Liver (tissue), 9 donors: Measurements from ENCODE around the gene CARMIL1. TPM values are rescaled to one million over a fixed set of nuclear protein-coding genes. Genes with fewer than 3 reads are reported as not detected.

Experiments used
- DNase-seq: peaks from one replicate; pipeline ENCODE4 v3.0.0-alpha.2; 2017; ENCODE audit warnings: low spot score
- H3K27ac ChIP-seq, 2 donors: one replicate each; pipeline ENCODE4 v1.7.0; 2013; ENCODE audit warnings: inconsistent platforms in 2 of 2, low read length in 2 of 2, control low read depth in 1 of 2, low read depth in 1 of 2, mild to moderate bottlenecking in 1 of 2
- H3K27me3 ChIP-seq, 4 donors: one replicate each; pipeline versions ENCODE4 v1.6.1 to v1.7.0; 2013; ENCODE audit warnings: low read length in 3 of 4, inconsistent platforms in 1 of 4, mild to moderate bottlenecking in 1 of 4, moderate library complexity in 1 of 4; ENCODE audit not compliant: control insufficient read depth in 4 of 4, insufficient read depth in 4 of 4
- H3K36me3 ChIP-seq, 4 donors: one replicate each; pipeline versions ENCODE4 v1.6.1 to v1.7.0; 2013; ENCODE audit warnings: low read length in 3 of 4, mild to moderate bottlenecking in 3 of 4, low read depth in 1 of 4, moderate library complexity in 1 of 4; ENCODE audit not compliant: control insufficient read depth in 4 of 4, insufficient read depth in 3 of 4
- H3K4me1 ChIP-seq, 4 donors: one replicate each; pipeline versions ENCODE4 v1.6.1 to v1.7.0; 2013; ENCODE audit warnings: low read length in 3 of 4, mild to moderate bottlenecking in 3 of 4, moderate library complexity in 1 of 4; ENCODE audit not compliant: control insufficient read depth in 4 of 4, insufficient read depth in 4 of 4
- H3K4me3 ChIP-seq, 3 donors: one replicate each; pipeline versions ENCODE4 v1.6.1 to v1.7.0; 2013; ENCODE audit warnings: low read length in 3 of 3, control low read depth in 1 of 3, low read depth in 1 of 3, mild to moderate bottlenecking in 1 of 3
- H3K9ac ChIP-seq, 2 donors: one replicate each; pipeline ENCODE4 v1.7.0; 2013; ENCODE audit warnings: low read length in 2 of 2, mild to moderate bottlenecking in 2 of 2, moderate library complexity in 2 of 2, control low read depth in 1 of 2, low read depth in 1 of 2
- H3K9me3 ChIP-seq, 4 donors: one replicate each; pipeline versions ENCODE4 v1.6.1 to v1.7.0; 2013; ENCODE audit warnings: low read length in 3 of 4; ENCODE audit not compliant: control insufficient read depth in 4 of 4
- EGR1 ChIP-seq, 2 donors: IDR thresholded peaks; 2 replicates each; pipeline ENCODE4 v1.6.1; 2016 to 2018; ENCODE audit warnings: antibody characterized with exemption in 2 of 2, low read depth in 2 of 2
- FOXA1 ChIP-seq: IDR thresholded peaks from 2 replicates; pipeline ENCODE4 v1.6.1; 2016; ENCODE audit warnings: antibody characterized with exemption
- FOXA2 ChIP-seq: IDR thresholded peaks from 2 replicates; pipeline ENCODE4 v1.6.1; 2016; ENCODE audit warnings: antibody characterized with exemption
- GABPA ChIP-seq, 2 donors: IDR thresholded peaks in 1 of 2; conservative IDR thresholded peaks in 1 of 2; 2 replicates each; pipeline ENCODE4 v1.6.1; 2016; ENCODE audit warnings: antibody characterized with exemption in 2 of 2, mild to moderate bottlenecking in 1 of 2, moderate library complexity in 1 of 2
- HNF4A ChIP-seq, 2 donors: conservative IDR thresholded peaks; 2 replicates each; pipeline ENCODE4 v1.6.1; 2016; ENCODE audit warnings: antibody characterized with exemption in 2 of 2, mild to moderate bottlenecking in 2 of 2
- HNF4G ChIP-seq: IDR thresholded peaks from 2 replicates; pipeline ENCODE4 v1.6.1; 2016; ENCODE audit warnings: antibody characterized with exemption
- JUND ChIP-seq, 2 donors: IDR thresholded peaks; 2 replicates each; pipeline ENCODE4 v1.6.1; 2016; ENCODE audit warnings: antibody characterized with exemption in 2 of 2
- NR2F2 ChIP-seq: IDR thresholded peaks from 2 replicates; pipeline ENCODE4 v1.6.1; 2016; ENCODE audit warnings: antibody characterized with exemption
- RAD21 ChIP-seq, 2 donors: IDR thresholded peaks; 2 replicates each; pipeline ENCODE4 v1.6.1; 2016; ENCODE audit warnings: antibody characterized with exemption in 2 of 2, mild to moderate bottlenecking in 2 of 2
- RXRA ChIP-seq, 2 donors: IDR thresholded peaks; 2 replicates each; pipeline ENCODE4 v1.6.1; 2017 to 2018; ENCODE audit warnings: antibody characterized with exemption in 2 of 2, mild to moderate bottlenecking in 1 of 2
- SP1 ChIP-seq: IDR thresholded peaks from 2 replicates; pipeline ENCODE4 v1.6.1; 2018; ENCODE audit warnings: antibody characterized with exemption, mild to moderate bottlenecking
- TAF1 ChIP-seq: conservative IDR thresholded peaks from 2 replicates; pipeline ENCODE4 v1.6.1; 2016; ENCODE audit warnings: antibody characterized with exemption, mild to moderate bottlenecking
- YY1 ChIP-seq: IDR thresholded peaks from 2 replicates; pipeline ENCODE4 v1.6.1; 2016; ENCODE audit warnings: antibody characterized with exemption, mild to moderate bottlenecking
- ZBTB33 ChIP-seq: IDR thresholded peaks from 2 replicates; pipeline ENCODE4 v1.6.1; 2016; ENCODE audit warnings: antibody characterized with exemption
- WGBS: extraction: QIAGEN DNeasy Blood & Tissue Kit; methylation state at CpG from one replicate; pipeline ENCODE4 v1.1.7; 2013; 5-methylcytosine and 5-hydroxymethylcytosine counted together
- polyA plus RNA-seq, 2 donors: library from polyadenylated mRNA; stranded (reverse) in 1 of 2; unstranded in 1 of 2; fragments of 200-250 nt in 1 of 2; fragments of >200 nt in 1 of 2; fragmentation: Nextera tagmentation in 1 of 2; extraction: Ambion mirVana in 1 of 2; gene quantifications; one replicate each; pipeline versions ENCODE4 v1.2.1 to v1.2.3, GENCODE V29; 2013 to 2015
- total RNA-seq, 2 donors: library from RNA; depleted of rRNA; stranded (reverse); fragments of >200 nt; gene quantifications; one replicate each; pipeline ENCODE4 v1.2.3, GENCODE V29; 2014
- TF ChIP-seq, protein P1 (sequence below): fragments of 150-350 bp; IDR thresholded peaks from 2 replicates; pipeline ENCODE4 v1.5.1; 2017; ENCODE audit warnings: improper control_type of control experiment, low read depth, low read length; ENCODE audit not compliant: missing input control
- TF ChIP-seq, protein P2 (sequence below): IDR thresholded peaks from 2 replicates; pipeline ENCODE4 v1.6.1; 2016; ENCODE audit warnings: antibody characterized with exemption
- TF ChIP-seq, protein P3 (sequence below): IDR thresholded peaks from 2 replicates; pipeline ENCODE4 v1.6.1; 2016; ENCODE audit warnings: antibody characterized with exemption, mild to moderate bottlenecking
- donor health status: healthy.
- donor health status: healthy.
- donor health status: healthy.
- donor health status: healthy.
- donor health status: healthy.

Gene CARMIL1
- total and polyA plus RNA-seq, 4 donors = 1.4 to 9.5 (median 3.5) TPM

- peaks cover 2 to 35% (median 27%) of the 10 kb centered on the region in 4 donors for H3K4me1 ChIP-seq
- H3K4me3 ChIP-seq = peak overlapping the region; percentile 84 to 96 (median 86)
- H3K27ac ChIP-seq = peak overlapping the region; percentile 32 to 43
- 12% methylated on average over 13 of the region's 13 CpGs for WGBS
- no peaks in the 10 kb centered on the region for H3K36me3 ChIP-seq
- TF ChIP-seq JUND (IDR thresholded peaks at IDR 0.05) (no peak), GABPA (IDR thresholded peaks at IDR 0.05 in 1 of 2, conservative IDR thresholded peaks at IDR 0.05 in 1 of 2) (no peak), EGR1 (IDR thresholded peaks at IDR 0.05; ENCODE audit: low read depth in 2 of 2) (no peak), SP1 (no peak), RAD21 (IDR thresholded peaks at IDR 0.05) (no peak), YY1 (no peak), FOXA2 (no peak), NR2F2 (no peak), ZBTB33 (no peak), FOXA1 (no peak), HNF4A (conservative IDR thresholded peaks at IDR 0.05) (no peak), HNF4G (no peak), TAF1 (no peak), RXRA (IDR thresholded peaks at IDR 0.05) (no peak)
- TF ChIP-seq, protein P1, sequence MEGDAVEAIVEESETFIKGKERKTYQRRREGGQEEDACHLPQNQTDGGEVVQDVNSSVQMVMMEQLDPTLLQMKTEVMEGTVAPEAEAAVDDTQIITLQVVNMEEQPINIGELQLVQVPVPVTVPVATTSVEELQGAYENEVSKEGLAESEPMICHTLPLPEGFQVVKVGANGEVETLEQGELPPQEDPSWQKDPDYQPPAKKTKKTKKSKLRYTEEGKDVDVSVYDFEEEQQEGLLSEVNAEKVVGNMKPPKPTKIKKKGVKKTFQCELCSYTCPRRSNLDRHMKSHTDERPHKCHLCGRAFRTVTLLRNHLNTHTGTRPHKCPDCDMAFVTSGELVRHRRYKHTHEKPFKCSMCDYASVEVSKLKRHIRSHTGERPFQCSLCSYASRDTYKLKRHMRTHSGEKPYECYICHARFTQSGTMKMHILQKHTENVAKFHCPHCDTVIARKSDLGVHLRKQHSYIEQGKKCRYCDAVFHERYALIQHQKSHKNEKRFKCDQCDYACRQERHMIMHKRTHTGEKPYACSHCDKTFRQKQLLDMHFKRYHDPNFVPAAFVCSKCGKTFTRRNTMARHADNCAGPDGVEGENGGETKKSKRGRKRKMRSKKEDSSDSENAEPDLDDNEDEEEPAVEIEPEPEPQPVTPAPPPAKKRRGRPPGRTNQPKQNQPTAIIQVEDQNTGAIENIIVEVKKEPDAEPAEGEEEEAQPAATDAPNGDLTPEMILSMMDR = no peak
- TF ChIP-seq, protein P2, sequence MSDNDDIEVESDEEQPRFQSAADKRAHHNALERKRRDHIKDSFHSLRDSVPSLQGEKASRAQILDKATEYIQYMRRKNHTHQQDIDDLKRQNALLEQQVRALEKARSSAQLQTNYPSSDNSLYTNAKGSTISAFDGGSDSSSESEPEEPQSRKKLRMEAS = no peak
- TF ChIP-seq, protein P3, sequence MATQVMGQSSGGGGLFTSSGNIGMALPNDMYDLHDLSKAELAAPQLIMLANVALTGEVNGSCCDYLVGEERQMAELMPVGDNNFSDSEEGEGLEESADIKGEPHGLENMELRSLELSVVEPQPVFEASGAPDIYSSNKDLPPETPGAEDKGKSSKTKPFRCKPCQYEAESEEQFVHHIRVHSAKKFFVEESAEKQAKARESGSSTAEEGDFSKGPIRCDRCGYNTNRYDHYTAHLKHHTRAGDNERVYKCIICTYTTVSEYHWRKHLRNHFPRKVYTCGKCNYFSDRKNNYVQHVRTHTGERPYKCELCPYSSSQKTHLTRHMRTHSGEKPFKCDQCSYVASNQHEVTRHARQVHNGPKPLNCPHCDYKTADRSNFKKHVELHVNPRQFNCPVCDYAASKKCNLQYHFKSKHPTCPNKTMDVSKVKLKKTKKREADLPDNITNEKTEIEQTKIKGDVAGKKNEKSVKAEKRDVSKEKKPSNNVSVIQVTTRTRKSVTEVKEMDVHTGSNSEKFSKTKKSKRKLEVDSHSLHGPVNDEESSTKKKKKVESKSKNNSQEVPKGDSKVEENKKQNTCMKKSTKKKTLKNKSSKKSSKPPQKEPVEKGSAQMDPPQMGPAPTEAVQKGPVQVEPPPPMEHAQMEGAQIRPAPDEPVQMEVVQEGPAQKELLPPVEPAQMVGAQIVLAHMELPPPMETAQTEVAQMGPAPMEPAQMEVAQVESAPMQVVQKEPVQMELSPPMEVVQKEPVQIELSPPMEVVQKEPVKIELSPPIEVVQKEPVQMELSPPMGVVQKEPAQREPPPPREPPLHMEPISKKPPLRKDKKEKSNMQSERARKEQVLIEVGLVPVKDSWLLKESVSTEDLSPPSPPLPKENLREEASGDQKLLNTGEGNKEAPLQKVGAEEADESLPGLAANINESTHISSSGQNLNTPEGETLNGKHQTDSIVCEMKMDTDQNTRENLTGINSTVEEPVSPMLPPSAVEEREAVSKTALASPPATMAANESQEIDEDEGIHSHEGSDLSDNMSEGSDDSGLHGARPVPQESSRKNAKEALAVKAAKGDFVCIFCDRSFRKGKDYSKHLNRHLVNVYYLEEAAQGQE = no peak
- H3K9ac ChIP-seq = no peak overlapping the region
- no peaks in the 10 kb centered on the region for H3K27me3 ChIP-seq
- DNase-seq = no peak
- H3K9me3 ChIP-seq = no peaks in the 10 kb centered on the region
Observed at GRCh38 chr6:25280344-25281074, 1.3 kb downstream of the CARMIL1 start.
